ENCODE results near the gene ARTN.

GRCh38 chr1:43952731-43953346 lies 19.2 kb downstream of the ARTN start:
- no peak for TF ChIP-seq EZH2 (IDR thresholded peaks at IDR 0.05; ENCODE audit: borderline replicate concordance, low read length)
- TF ChIP-seq CTCF (conservative IDR thresholded peaks at IDR 0.05 in 1 of 2, IDR thresholded peaks at IDR 0.05 in 1 of 2; ENCODE audit: extremely low read depth in 1 of 2, insufficient read depth in 1 of 2, low read depth in 1 of 2, low read length in 2 of 2), result no peak
